Choroid plexus epithelial cell (primary cell): ENCODE measurements around the gene TSSK3.

Source experiments
- DNase-seq: peaks from one replicate; pipeline ENCODE4 v3.0.0-alpha.2; 2010; ENCODE audit warnings: low read depth
- H3K4me3 ChIP-seq: 2 replicates; pipeline ENCODE4 v1.5.1; 2011; ENCODE audit warnings: low read depth, mild to moderate bottlenecking, control low read depth, low read length, moderate library complexity
- TF ChIP-seq, protein P1 (sequence below): conservative IDR thresholded peaks from 2 replicates; pipeline ENCODE4 v1.5.1; 2011; ENCODE audit warnings: low read depth, mild to moderate bottlenecking, control low read depth, inconsistent platforms, low read length, moderate library complexity

The TSSK3 gene

DNA sequence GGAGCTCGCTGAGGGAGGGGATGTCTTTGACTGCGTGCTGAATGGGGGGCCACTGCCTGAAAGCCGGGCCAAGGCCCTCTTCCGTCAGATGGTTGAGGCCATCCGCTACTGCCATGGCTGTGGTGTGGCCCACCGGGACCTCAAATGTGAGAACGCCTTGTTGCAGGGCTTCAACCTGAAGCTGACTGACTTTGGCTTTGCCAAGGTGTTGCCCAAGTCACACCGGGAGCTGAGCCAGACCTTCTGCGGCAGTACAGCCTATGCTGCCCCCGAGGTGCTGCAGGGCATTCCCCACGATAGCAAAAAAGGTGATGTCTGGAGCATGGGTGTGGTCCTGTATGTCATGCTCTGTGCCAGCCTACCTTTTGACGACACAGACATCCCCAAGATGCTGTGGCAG lies 1.4 kb downstream of the TSSK3 start:
- DNase-seq = no peak
- no peak overlapping the region for H3K4me3 ChIP-seq
- TF ChIP-seq, protein P1, sequence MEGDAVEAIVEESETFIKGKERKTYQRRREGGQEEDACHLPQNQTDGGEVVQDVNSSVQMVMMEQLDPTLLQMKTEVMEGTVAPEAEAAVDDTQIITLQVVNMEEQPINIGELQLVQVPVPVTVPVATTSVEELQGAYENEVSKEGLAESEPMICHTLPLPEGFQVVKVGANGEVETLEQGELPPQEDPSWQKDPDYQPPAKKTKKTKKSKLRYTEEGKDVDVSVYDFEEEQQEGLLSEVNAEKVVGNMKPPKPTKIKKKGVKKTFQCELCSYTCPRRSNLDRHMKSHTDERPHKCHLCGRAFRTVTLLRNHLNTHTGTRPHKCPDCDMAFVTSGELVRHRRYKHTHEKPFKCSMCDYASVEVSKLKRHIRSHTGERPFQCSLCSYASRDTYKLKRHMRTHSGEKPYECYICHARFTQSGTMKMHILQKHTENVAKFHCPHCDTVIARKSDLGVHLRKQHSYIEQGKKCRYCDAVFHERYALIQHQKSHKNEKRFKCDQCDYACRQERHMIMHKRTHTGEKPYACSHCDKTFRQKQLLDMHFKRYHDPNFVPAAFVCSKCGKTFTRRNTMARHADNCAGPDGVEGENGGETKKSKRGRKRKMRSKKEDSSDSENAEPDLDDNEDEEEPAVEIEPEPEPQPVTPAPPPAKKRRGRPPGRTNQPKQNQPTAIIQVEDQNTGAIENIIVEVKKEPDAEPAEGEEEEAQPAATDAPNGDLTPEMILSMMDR = no peak

DNA sequence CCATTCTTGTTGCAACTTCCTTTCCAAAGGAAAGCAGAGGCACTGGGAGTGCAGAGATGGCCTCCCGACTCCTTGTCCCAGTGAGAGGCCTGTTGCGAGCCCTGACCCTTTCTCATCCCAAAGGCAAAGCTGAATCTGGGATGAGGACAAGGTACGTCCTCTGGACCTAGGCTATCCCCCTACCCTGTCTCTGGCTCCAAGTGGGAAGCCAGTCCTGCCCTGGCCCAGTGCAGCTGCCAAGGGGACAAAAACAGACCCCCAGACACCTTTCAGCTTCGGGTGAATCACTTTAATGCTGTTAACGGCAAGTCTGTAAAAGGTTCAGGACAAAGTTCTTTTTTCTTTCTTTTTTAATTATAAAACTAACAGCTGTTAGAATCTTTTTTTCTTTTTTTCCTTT lies 2.5 kb downstream of the TSSK3 start:
- no peak for DNase-seq
- H3K4me3 ChIP-seq = no peak overlapping the region
- TF ChIP-seq, protein P1 = no peak

DNA sequence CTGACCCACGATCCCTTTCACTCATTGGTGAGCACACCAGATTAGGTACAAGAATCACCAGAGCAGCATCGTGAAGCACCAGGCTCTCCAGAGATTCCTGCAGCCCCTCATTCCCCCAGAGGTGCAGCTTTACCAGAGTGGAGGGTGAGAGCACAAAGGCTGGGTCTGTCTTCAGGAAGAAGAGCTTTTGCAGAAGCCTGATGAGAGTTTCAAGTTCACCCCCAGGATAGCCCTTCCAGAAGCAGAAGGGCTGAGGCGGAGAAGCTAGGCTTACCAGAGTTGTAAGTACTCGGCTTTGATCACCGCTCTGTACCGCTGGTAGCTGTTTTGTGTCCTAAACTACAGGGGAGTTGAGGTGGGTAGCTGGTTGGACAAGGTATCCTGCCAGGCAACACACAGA lies 3.1 kb downstream of the TSSK3 start:
- no peak overlapping the region for H3K4me3 ChIP-seq
- TF ChIP-seq, protein P1 = no peak
- no peak for DNase-seq

DNA sequence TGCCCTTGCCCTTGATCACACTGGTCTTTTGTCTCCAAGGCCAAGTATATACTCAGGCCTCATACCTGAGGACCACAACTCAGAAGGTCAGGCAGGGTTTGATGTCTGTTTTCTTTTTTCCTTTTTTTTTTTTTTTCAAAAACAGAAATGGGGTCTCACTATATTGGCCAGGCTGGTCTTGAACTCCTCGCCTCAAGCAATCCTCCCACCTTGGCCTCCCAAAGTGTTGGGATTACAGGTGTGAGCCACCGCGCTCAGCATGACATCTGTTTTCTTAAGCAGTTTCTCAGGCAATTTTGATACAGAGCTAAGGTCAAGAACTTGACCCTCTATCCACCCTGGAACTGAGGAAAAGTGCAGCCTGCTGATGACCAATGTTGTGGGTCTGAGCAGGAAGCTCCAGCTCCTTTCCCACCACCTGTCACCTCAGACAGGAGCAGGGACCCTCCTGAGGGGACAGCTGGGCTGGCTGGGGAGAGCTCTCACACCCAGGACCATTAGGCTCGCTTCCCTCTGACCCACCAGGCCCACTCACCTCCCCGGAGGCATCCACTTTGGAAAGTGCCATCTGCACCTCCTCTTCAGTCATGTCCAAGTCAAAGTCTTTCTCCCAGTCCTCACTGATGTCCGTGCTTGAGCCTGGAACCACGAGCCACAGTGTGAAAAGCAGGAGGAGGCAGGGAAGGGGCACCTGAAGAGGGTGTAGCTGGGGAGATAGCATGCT lies 5.7 kb downstream of the TSSK3 start:
- no peak for DNase-seq
- H3K4me3 ChIP-seq = no peak overlapping the region
- TF ChIP-seq, protein P1 = no peak

DNA sequence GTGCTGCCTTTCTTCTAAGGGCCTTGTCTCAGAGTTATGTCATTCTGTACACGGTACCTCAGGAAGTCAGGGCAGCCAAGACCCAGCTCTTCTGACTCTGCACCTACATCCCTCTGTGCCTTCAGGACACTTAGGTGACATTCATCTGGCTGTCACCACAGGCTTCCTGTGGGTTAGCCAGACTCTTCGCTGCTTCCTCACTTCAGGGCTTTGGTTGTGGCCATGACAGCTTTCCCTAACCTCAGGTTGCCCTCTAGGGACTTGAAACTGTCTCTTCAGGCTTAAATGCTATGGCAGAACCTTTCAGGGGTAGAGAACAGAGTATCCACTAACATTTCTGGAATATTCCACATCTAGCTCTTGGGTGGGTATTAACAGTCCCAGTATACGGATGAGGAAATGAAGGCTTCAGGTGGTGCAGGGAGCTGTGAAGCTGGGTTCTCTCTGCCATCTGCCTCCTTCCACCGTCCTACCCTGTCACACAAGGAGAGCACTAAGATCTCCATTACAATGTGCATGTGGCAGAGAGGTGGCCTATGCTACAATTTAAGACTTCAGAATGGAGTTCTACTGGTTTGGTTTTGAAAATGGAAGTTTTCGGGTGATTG lies 9.9 kb downstream of the TSSK3 start:
- TF ChIP-seq, protein P1 = peak; percentile 12
- DNase-seq = no peak
- no peak overlapping the region for H3K4me3 ChIP-seq

DNA sequence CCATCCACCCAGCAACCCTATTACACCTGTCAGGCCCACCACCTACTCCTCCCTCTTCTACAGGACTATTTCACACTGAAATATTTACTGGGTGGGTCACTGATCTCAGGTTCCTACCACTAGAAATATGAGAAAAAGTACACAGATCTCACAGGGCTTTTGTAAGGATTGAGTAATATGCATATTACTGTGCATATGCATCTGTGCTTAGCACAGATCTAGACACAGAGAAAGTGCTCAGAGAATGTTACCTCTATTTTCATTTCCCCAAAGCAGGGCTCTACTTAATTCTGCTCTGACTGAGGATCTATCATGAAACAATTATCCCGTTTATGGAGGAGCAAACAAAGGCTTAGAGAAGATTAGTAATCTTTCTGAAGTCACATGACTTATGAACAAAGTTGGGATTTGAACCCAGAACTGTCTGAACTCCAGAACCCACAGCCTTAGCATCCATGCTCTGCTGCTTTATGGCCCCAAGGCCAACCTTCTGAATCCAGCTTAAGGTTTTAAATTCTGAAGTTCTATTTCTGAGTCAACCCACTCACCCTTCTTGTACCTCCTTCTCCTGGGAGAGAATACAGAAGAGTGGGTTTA lies 11.8 kb downstream of the TSSK3 start:
- no peak overlapping the region for H3K4me3 ChIP-seq
- TF ChIP-seq, protein P1 = no peak
- no peak for DNase-seq
